HepG2 (cell line): ENCODE measurements around the gene SNU13. TPM values are rescaled to one million over a fixed set of nuclear protein-coding genes. Genes with fewer than 3 reads are reported as not detected.

ENCODE experiments used
- ATAC-seq: fragments of 200-7000 bp; cut with Tn5 transposase; 3 replicates; pipeline ENCODE4 v1.9.1; 2020; ENCODE audit warnings: mild to moderate bottlenecking, moderate library complexity
- BruUV-seq: library from RNA; stranded (reverse); fragments of 400-500 nt; replicated peaks from 2 replicates; lab custom pipeline; 2021; lab: Mats Ljungman, UMichigan
- CTCF ChIA-PET: fragments of 300-600 bp; formaldehyde crosslinking; extraction: SDS; loops from one replicate; lab custom pipeline; 2021; ENCODE audit warnings: low total read pairs, inconsistent platforms, low intra/inter-chr PET ratio; lab: Yijun Ruan, JAX
- POLR2A ChIA-PET: fragments of 350-600 bp; sonication (Branson Sonifier 250); formaldehyde crosslinking; loops from one replicate; lab custom pipeline; 2020; ENCODE audit warnings: antibody characterized with exemption, inconsistent platforms; lab: Yijun Ruan, JAX
- DNase-seq: peaks from one replicate; pipeline ENCODE4 v3.0.0-alpha.2; 2015; ENCODE audit warnings: low spot score
- FAIRE-seq: peaks from 3 replicates; lab custom pipeline; 2011; peaks lifted over from hg19 to GRCh38; lab: Jason Lieb, UNC
- H2AFZ ChIP-seq: one replicate; pipeline ENCODE4 v1.6.1; 2011; ENCODE audit warnings: low read length, inconsistent platforms
- H3K27ac ChIP-seq: fragments of 300-600 bp; 3 replicates; pipeline ENCODE4 v1.8.0; 2011; ENCODE audit warnings: mixed run types, mild to moderate bottlenecking, mixed read lengths, low read length, inconsistent platforms; ENCODE audit not compliant: insufficient read depth; ENCODE audit errors: extremely low read length
- H3K27me3 ChIP-seq, 2 experiments: fragments of 200-600 bp in 1 of 2; 2 replicates in 1 of 2; 3 replicates in 1 of 2; pipeline versions ENCODE4 v1.6.0 to v1.8.0; 2011; ENCODE audit warnings: low read length in 2 of 2, mild to moderate bottlenecking in 2 of 2, moderate library complexity in 2 of 2, inconsistent platforms in 1 of 2; ENCODE audit not compliant: insufficient read depth in 2 of 2, control insufficient read depth in 1 of 2
- H3K36me3 ChIP-seq, 2 experiments: fragments of 200-600 bp in 1 of 2; replicated peaks in 1 of 2; 2 replicates in 1 of 2; 3 replicates in 1 of 2; pipeline versions ENCODE4 v1.5.1 to v1.8.0; 2011; ENCODE audit warnings: low read length in 2 of 2, inconsistent platforms in 1 of 2; ENCODE audit not compliant: insufficient read depth in 2 of 2, control insufficient read depth in 1 of 2
- H3K4me1 ChIP-seq: 2 replicates; pipeline ENCODE4 v1.5.1; 2012; ENCODE audit warnings: low read length, inconsistent platforms; ENCODE audit not compliant: insufficient read depth
- H3K4me2 ChIP-seq: 2 replicates; pipeline ENCODE4 v1.6.0; 2011; ENCODE audit warnings: low read depth, low read length, inconsistent platforms
- H3K4me3 ChIP-seq, 3 experiments: fragments of 200-600 bp in 1 of 3; sonication (generic), shearing (Covaris generic) in 1 of 3; replicated peaks in 1 of 3; 2 replicates each; pipeline ENCODE4 v1.5.1; 2011 to 2016; ENCODE audit warnings: low read length in 3 of 3, inconsistent platforms in 2 of 3, low read depth in 2 of 3, mild to moderate bottlenecking in 2 of 3, control low read depth in 1 of 3, mixed read lengths in 1 of 3; ENCODE audit not compliant: insufficient read depth in 1 of 3
- H3K79me2 ChIP-seq: one replicate; pipeline ENCODE4 v1.6.1; 2011; ENCODE audit warnings: low read length, inconsistent platforms; ENCODE audit not compliant: insufficient read depth
- H3K9ac ChIP-seq: 2 replicates; pipeline ENCODE4 v1.6.0; 2011; ENCODE audit warnings: mild to moderate bottlenecking, low read depth, low read length, inconsistent platforms; ENCODE audit not compliant: insufficient read depth
- H3K9me3 ChIP-seq: 2 replicates; pipeline ENCODE4 v1.5.1; 2012; ENCODE audit warnings: mild to moderate bottlenecking, low read length
- H4K20me1 ChIP-seq: 2 replicates; pipeline ENCODE4 v1.6.0; 2011; ENCODE audit warnings: inconsistent platforms, mild to moderate bottlenecking, low read length, moderate library complexity; ENCODE audit not compliant: insufficient read depth
- HDAC1 ChIP-seq: sonication (generic); formaldehyde crosslinking; IDR thresholded peaks from 2 replicates; pipeline ENCODE4 v1.5.1; 2020; ENCODE audit warnings: mild to moderate bottlenecking, missing genetic modification reagents
- JUN ChIP-seq: sonication (generic); formaldehyde crosslinking; IDR thresholded peaks from 2 replicates; pipeline ENCODE4 v1.4.0; 2020; ENCODE audit warnings: mild to moderate bottlenecking, missing genetic modification reagents
- KDM4B ChIP-seq: sonication (generic); formaldehyde crosslinking; IDR thresholded peaks from 2 replicates; pipeline ENCODE4 v1.4.0; 2020; ENCODE audit warnings: missing genetic modification reagents
- MIER2 ChIP-seq: IDR thresholded peaks from 2 replicates; pipeline ENCODE4 v1.6.1; 2016; ENCODE audit warnings: missing biosample characterization, missing genetic modification reagents
- REL ChIP-seq: sonication (generic); formaldehyde crosslinking; conservative IDR thresholded peaks from 2 replicates; pipeline ENCODE4 v1.8.0; 2022; ENCODE audit warnings: mild to moderate bottlenecking, missing genetic modification reagents, moderate library complexity
- SYNCRIP ChIP-seq: fragments of 200-400 bp; formaldehyde crosslinking; IDR thresholded peaks from 2 replicates; pipeline ENCODE4 v1.6.1; 2018; ENCODE audit warnings: mild to moderate bottlenecking, low read depth, low read length; ENCODE audit not compliant: insufficient read depth
- TBL1XR1 ChIP-seq: fragments of 150-350 bp; IDR thresholded peaks from 2 replicates; pipeline ENCODE4 v1.6.1; 2014; ENCODE audit warnings: borderline replicate concordance, low read length; ENCODE audit not compliant: partially characterized antibody
- ZFP41 ChIP-seq: sonication (generic); formaldehyde crosslinking; IDR thresholded peaks from 2 replicates; pipeline ENCODE4 v1.4.0; 2020; ENCODE audit warnings: mild to moderate bottlenecking, missing genetic modification reagents, borderline replicate concordance
- ZNF274 ChIP-seq: sonication (generic); formaldehyde crosslinking; IDR thresholded peaks from 2 replicates; pipeline ENCODE4 v1.5.1; 2020; ENCODE audit warnings: mild to moderate bottlenecking, missing genetic modification reagents
- ZNF615 ChIP-seq: sonication (generic); formaldehyde crosslinking; IDR thresholded peaks from 2 replicates; pipeline ENCODE4 v1.5.0; 2020; ENCODE audit warnings: mild to moderate bottlenecking, missing genetic modification reagents, borderline replicate concordance
- ZNF792 ChIP-seq: IDR thresholded peaks from 2 replicates; pipeline ENCODE4 v1.6.1; 2016
- WGBS: methylation state at CpG from one replicate; pipeline ENCODE4 v1.1.6; 2017; ENCODE audit warnings: low lambda C conversion rate; 5-methylcytosine and 5-hydroxymethylcytosine counted together
- in situ Hi-C: cut with HindIII; loops from 2 replicates; pipeline ENCODE4 v1.10.0; 2017; ENCODE audit warnings: low pct_unique_long_range_greater_than_20kb; ENCODE audit not compliant: extremely low pct_ligation_motif_present
- intact Hi-C: fragments of 100-400 bp; cut with micrococcal nuclease; formaldehyde crosslinking; loops from one replicate; pipeline ENCODE4 v1.10.0; 2022; ENCODE audit not compliant: unreplicated experiment
- polyA plus RNA-seq, 8 experiments: library from polyadenylated mRNA; depleted of rRNA in 3 of 8; stranded (reverse) in 7 of 8; unstranded in 1 of 8; fragments of >200 nt; fragmentation: Illumina TruSeq in 4 of 8; extraction: Trizol in 4 of 8; gene quantifications; 2 replicates each; pipeline versions ENCODE4 v1.2.1 to v1.2.3, GENCODE V29; 2011 to 2016; ENCODE audit warnings: low read depth in 4 of 8, missing spikeins in 1 of 8, mixed read lengths in 1 of 8; ENCODE audit not compliant: insufficient read depth in 1 of 8
- total RNA-seq, 5 experiments: library from RNA; depleted of rRNA; stranded (reverse); fragments of >200 nt; fragmentation: Illumina TruSeq; extraction: Trizol; gene quantifications; 2 replicates each; pipeline ENCODE4 v1.2.3, GENCODE V29; 2016; ENCODE audit warnings: low read depth in 1 of 5
- TF ChIP-seq, protein P1 (sequence below): IDR thresholded peaks from 2 replicates; pipeline ENCODE4 v1.6.1; 2016; ENCODE audit warnings: low read depth, borderline replicate concordance
- TF ChIP-seq, protein P2 (sequence below), 2 experiments: sonication (generic) in 1 of 2; formaldehyde crosslinking in 1 of 2; IDR thresholded peaks; 2 replicates each; pipeline versions ENCODE4 v1.4.0 to v1.6.1; 2016 to 2020; ENCODE audit warnings: borderline replicate concordance in 1 of 2, low read depth in 1 of 2, mild to moderate bottlenecking in 1 of 2, missing genetic modification reagents in 1 of 2
- TF ChIP-seq, protein P3 (sequence below): sonication (generic); formaldehyde crosslinking; IDR thresholded peaks from 2 replicates; pipeline ENCODE4 v1.5.0; 2020; ENCODE audit warnings: missing genetic modification reagents, mild to moderate bottlenecking, borderline replicate concordance

The SNU13 gene
- total and polyA plus RNA-seq, 2 of the 13 experiments (the other 11 are each of a cell fraction or from before 2014, with no cell fraction given), result 203 to 287 TPM

DNA sequence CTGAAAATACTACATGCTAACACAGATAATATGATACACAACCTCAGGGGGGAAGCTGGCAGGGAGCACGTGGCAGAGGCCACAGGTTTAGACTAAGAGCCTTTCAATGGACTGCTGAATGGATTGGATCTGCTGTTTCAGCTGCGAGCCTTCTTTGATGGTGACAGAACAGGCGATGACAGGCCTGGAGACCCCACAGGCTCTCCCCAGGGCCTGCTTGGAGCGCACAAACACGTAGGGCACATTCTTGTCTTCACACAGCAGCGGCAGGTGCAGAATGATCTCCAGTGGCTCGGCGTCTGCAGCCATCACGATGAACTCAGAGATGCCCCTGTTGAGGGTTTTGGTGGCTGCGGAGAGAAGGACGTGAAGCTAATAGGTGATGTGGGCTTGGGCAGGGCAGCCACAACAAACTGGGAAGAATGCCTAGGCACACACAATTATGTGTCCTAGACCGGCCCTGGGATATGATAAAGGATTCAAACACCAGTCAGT is 13.8 kb downstream of the SNU13 start:
- FAIRE-seq (no peak), DNase-seq (no peak), ATAC-seq (no peak)
- in situ Hi-C loops (no loop called here), intact Hi-C loops (no loop called here)
- no peak overlapping the region for H3K27ac ChIP-seq
- no peak overlapping the region for H2AFZ ChIP-seq
- no peaks in the 10 kb centered on the region for H3K9me3 ChIP-seq
- no peak overlapping the region for H3K4me2 ChIP-seq
- H3K27me3 ChIP-seq, result no peaks in the 10 kb centered on the region
- H3K4me1 ChIP-seq, result peaks cover 19% of the 10 kb centered on the region
- ChIA-PET CTCF (no interaction called here), POLR2A (interaction anchor here (1.6 kb wide), 1 partner anchor 54 kb away, joined by 4 read pairs; the partner anchor contains the start of gene XRCC6)
- H3K79me2 ChIP-seq, result peaks cover 24% of the 10 kb centered on the region
- TF ChIP-seq TBL1XR1 (no peak), REL (no peak), SYNCRIP (no peak), JUN (CRISPR knock-in tag) (no peak), ZNF792 (CRISPR knock-in tag) (no peak), ZNF274 (CRISPR knock-in tag) (no peak), ZNF615 (CRISPR knock-in tag) (no peak), KDM4B (CRISPR knock-in tag) (no peak), HDAC1 (CRISPR knock-in tag) (no peak), ZFP41 (CRISPR knock-in tag) (no peak), MIER2 (CRISPR knock-in tag) (no peak)
- TF ChIP-seq, protein P1, sequence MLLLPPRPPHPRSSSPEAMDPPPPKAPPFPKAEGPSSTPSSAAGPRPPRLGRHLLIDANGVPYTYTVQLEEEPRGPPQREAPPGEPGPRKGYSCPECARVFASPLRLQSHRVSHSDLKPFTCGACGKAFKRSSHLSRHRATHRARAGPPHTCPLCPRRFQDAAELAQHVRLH (CRISPR knock-in tag), result no peak
- TF ChIP-seq, protein P2, sequence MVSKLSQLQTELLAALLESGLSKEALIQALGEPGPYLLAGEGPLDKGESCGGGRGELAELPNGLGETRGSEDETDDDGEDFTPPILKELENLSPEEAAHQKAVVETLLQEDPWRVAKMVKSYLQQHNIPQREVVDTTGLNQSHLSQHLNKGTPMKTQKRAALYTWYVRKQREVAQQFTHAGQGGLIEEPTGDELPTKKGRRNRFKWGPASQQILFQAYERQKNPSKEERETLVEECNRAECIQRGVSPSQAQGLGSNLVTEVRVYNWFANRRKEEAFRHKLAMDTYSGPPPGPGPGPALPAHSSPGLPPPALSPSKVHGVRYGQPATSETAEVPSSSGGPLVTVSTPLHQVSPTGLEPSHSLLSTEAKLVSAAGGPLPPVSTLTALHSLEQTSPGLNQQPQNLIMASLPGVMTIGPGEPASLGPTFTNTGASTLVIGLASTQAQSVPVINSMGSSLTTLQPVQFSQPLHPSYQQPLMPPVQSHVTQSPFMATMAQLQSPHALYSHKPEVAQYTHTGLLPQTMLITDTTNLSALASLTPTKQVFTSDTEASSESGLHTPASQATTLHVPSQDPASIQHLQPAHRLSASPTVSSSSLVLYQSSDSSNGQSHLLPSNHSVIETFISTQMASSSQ (IDR thresholded peaks at IDR 0.05; ENCODE audit: low read depth), result no peak
- TF ChIP-seq, protein P2 (CRISPR knock-in tag; IDR thresholded peaks at IDR 0.05; ENCODE audit: borderline replicate concordance), result no peak
- TF ChIP-seq, protein P3, sequence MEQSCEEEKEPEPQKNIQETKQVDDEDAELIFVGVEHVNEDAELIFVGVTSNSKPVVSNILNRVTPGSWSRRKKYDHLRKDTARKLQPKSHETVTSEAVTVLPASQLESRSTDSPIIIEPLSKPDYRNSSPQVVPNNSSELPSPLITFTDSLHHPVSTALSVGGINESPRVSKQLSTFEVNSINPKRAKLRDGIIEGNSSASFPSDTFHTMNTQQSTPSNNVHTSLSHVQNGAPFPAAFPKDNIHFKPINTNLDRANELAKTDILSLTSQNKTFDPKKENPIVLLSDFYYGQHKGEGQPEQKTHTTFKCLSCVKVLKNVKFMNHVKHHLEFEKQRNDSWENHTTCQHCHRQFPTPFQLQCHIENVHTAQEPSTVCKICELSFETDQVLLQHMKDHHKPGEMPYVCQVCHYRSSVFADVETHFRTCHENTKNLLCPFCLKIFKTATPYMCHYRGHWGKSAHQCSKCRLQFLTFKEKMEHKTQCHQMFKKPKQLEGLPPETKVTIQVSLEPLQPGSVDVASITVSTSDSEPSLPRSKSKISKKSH (CRISPR knock-in tag), result no peak
- H4K20me1 ChIP-seq, result peaks cover 2% of the 10 kb centered on the region; the same call in 1 of the 2 replicates
- H3K36me3 ChIP-seq, result peaks cover 16 to 41% of the 10 kb centered on the region in 2 experiments
- H3K4me3 ChIP-seq, result no peak overlapping the region
- BruUV-seq, result no TSS peak
- H3K9ac ChIP-seq, result no peak overlapping the region
- WGBS, result 98% methylated on average over 12 of the region's 12 CpGs
